Measurements from ENCODE around the gene TRRAP.

- TF ChIP-seq CTCF (optimal IDR thresholded peaks at IDR 0.05 in 1 of 3, IDR thresholded peaks at IDR 0.05 in 1 of 3, conservative IDR thresholded peaks at IDR 0.05 in 1 of 3; ENCODE audit: extremely low read depth in 1 of 3, insufficient read depth in 2 of 3, low read length in 3 of 3) (no peak), EZH2 (IDR thresholded peaks at IDR 0.05; ENCODE audit: low read length) (no peak)
Observed at GRCh38 chr7:98921608-98922372, 43.5 kb downstream of the TRRAP start.
